ENCODE results near the gene FAF1. TPM values are rescaled to one million over a fixed set of nuclear protein-coding genes. Genes with fewer than 3 reads are reported as not detected.

Gene FAF1
- total RNA-seq, 1 donor from 2014 or later: 52.0 TPM

GRCh38 chr1:50820545-50820944, 139.5 kb downstream of the FAF1 start:
- TF ChIP-seq CTCF (IDR thresholded peaks at IDR 0.05): no peak
- Mint-ChIP-seq H3K9me3 (ENCODE audit: unreplicated experiment) (no peaks in the 10 kb centered on the region), H3K4me1 (ENCODE audit: unreplicated experiment) (peaks cover 16% of the 10 kb centered on the region), H3K36me3 (ENCODE audit: unreplicated experiment) (no peaks in the 10 kb centered on the region), H3K4me3 (ENCODE audit: unreplicated experiment) (no peak overlapping the region), H3K27ac (ENCODE audit: unreplicated experiment) (no peak overlapping the region), H3K27me3 (ENCODE audit: unreplicated experiment) (no peaks in the 10 kb centered on the region)
- DNase-seq (ENCODE audit: extremely low spot score, unreplicated experiment): no peak

- no peak for TF ChIP-seq CTCF (IDR thresholded peaks at IDR 0.05)
- Mint-ChIP-seq H3K9me3 (ENCODE audit: unreplicated experiment) (peaks cover 20% of the 10 kb centered on the region), H3K4me1 (ENCODE audit: unreplicated experiment) (peaks cover 4% of the 10 kb centered on the region), H3K27me3 (ENCODE audit: unreplicated experiment) (no peaks in the 10 kb centered on the region), H3K4me3 (ENCODE audit: unreplicated experiment) (no peak overlapping the region), H3K36me3 (ENCODE audit: unreplicated experiment) (peaks cover 8% of the 10 kb centered on the region), H3K27ac (ENCODE audit: unreplicated experiment) (no peak overlapping the region)
- no peak for DNase-seq (ENCODE audit: extremely low spot score, unreplicated experiment)
Measured at GRCh38 chr1:50812346-50812745, 147.7 kb downstream of the FAF1 start.

- no peak overlapping the region for H3K4me3 Mint-ChIP-seq (ENCODE audit: unreplicated experiment)
- no peak for TF ChIP-seq CTCF (IDR thresholded peaks at IDR 0.05)
- H3K9me3 Mint-ChIP-seq (ENCODE audit: unreplicated experiment): peaks cover 27% of the 10 kb centered on the region
- DNase-seq (ENCODE audit: extremely low spot score, unreplicated experiment): no peak
- peaks cover 4% of the 10 kb centered on the region for H3K4me1 Mint-ChIP-seq (ENCODE audit: unreplicated experiment)
- no peaks in the 10 kb centered on the region for H3K27me3 Mint-ChIP-seq (ENCODE audit: unreplicated experiment)
- H3K27ac Mint-ChIP-seq (ENCODE audit: unreplicated experiment): no peak overlapping the region
- peaks cover 12% of the 10 kb centered on the region for H3K36me3 Mint-ChIP-seq (ENCODE audit: unreplicated experiment)
Measured at GRCh38 chr1:50808296-50808695, 151.8 kb downstream of the FAF1 start.

GRCh38 chr1:50796272-50796671, 163.8 kb downstream of the FAF1 start:
- peaks cover 1% of the 10 kb centered on the region for H3K36me3 Mint-ChIP-seq (ENCODE audit: unreplicated experiment)
- no peak overlapping the region for H3K27ac Mint-ChIP-seq (ENCODE audit: unreplicated experiment)
- H3K27me3 Mint-ChIP-seq (ENCODE audit: unreplicated experiment): no peaks in the 10 kb centered on the region
- no peaks in the 10 kb centered on the region for H3K9me3 Mint-ChIP-seq (ENCODE audit: unreplicated experiment)
- no peaks in the 10 kb centered on the region for H3K4me1 Mint-ChIP-seq (ENCODE audit: unreplicated experiment)
- no peak for TF ChIP-seq CTCF (IDR thresholded peaks at IDR 0.05)
- DNase-seq (ENCODE audit: extremely low spot score, unreplicated experiment): no peak
- H3K4me3 Mint-ChIP-seq (ENCODE audit: unreplicated experiment): no peak overlapping the region

- no peaks in the 10 kb centered on the region for H3K4me1 Mint-ChIP-seq (ENCODE audit: unreplicated experiment)
- no peak for DNase-seq (ENCODE audit: extremely low spot score, unreplicated experiment)
- no peak for TF ChIP-seq CTCF (IDR thresholded peaks at IDR 0.05)
- no peak overlapping the region for H3K4me3 Mint-ChIP-seq (ENCODE audit: unreplicated experiment)
- H3K27ac Mint-ChIP-seq (ENCODE audit: unreplicated experiment): no peak overlapping the region
- no peaks in the 10 kb centered on the region for H3K27me3 Mint-ChIP-seq (ENCODE audit: unreplicated experiment)
- H3K36me3 Mint-ChIP-seq (ENCODE audit: unreplicated experiment): peaks cover 1% of the 10 kb centered on the region
- no peaks in the 10 kb centered on the region for H3K9me3 Mint-ChIP-seq (ENCODE audit: unreplicated experiment)
Measured at GRCh38 chr1:50793521-50793920, 166.5 kb downstream of the FAF1 start.
